PC-9 (cell line): ENCODE measurements around the gene DRC3.

Experiments used
- EZH2 ChIP-seq: fragments of 200-600 bp; sonication (generic); IDR thresholded peaks from 2 replicates; pipeline ENCODE4 v1.8.0; 2017; ENCODE audit warnings: antibody characterized with exemption, low read depth
- TF ChIP-seq, protein P1 (sequence below): fragments of 200-600 bp; sonication (generic); conservative IDR thresholded peaks from 2 replicates; pipeline ENCODE4 v1.6.1; 2017; ENCODE audit warnings: mixed run types, antibody characterized with exemption, mild to moderate bottlenecking, moderate library complexity

DNA sequence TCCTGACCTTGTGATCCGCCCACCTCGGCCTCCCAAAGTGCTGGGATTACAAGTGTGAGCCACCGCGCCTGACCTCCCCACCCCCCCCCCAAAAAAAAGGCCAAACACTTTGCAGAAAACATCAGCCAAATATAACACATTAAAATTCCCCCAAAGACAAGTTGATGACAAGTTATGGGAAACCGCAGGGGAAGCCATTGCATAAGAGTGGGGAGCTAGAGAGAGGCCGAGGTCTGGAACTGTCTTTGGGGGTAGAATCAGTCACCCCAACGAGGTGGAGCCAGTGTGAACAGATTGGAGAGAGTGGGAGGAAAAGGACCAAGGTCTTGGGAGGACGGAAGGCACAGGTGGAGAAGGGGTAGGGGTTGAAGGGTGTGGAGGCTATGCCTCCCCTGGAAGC, 2.8 kb downstream of the DRC3 start:
- TF ChIP-seq, protein P1, sequence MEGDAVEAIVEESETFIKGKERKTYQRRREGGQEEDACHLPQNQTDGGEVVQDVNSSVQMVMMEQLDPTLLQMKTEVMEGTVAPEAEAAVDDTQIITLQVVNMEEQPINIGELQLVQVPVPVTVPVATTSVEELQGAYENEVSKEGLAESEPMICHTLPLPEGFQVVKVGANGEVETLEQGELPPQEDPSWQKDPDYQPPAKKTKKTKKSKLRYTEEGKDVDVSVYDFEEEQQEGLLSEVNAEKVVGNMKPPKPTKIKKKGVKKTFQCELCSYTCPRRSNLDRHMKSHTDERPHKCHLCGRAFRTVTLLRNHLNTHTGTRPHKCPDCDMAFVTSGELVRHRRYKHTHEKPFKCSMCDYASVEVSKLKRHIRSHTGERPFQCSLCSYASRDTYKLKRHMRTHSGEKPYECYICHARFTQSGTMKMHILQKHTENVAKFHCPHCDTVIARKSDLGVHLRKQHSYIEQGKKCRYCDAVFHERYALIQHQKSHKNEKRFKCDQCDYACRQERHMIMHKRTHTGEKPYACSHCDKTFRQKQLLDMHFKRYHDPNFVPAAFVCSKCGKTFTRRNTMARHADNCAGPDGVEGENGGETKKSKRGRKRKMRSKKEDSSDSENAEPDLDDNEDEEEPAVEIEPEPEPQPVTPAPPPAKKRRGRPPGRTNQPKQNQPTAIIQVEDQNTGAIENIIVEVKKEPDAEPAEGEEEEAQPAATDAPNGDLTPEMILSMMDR = no peak
- no peak for TF ChIP-seq EZH2
